GM21786 (cell line): Measurements from ENCODE around the gene CNOT3.
"Not testable (repeated sequence)": the region's sequence is repeated elsewhere in the genome, so short reads cannot be mapped to it uniquely, and the experiment has no call there.

Source experiments
- ATAC-seq: cut with Tn5 transposase; IDR thresholded peaks from one replicate; pipeline ENCODE4 v1.9.1; 2021; ENCODE audit not compliant: unreplicated experiment

The CNOT3 gene

GRCh38 chr19:54137699-54138488 lies at the start of gene CNOT3:
TSS of gene CNOT3 (plus strand) at chr19:54137762. CDS start at chr19:54142979, 5,217 bp downstream.
- ATAC-seq: no peak

GRCh38 chr19:54094426-54095000 lies 43.0 kb upstream of the CNOT3 start:
- no peak for ATAC-seq

GRCh38 chr19:54095136-54095858 lies 42.3 kb upstream of the CNOT3 start:
- ATAC-seq: no peak

- ATAC-seq: not testable (repeated sequence)
These were observed 41.5 kb upstream of the CNOT3 start for GRCh38 chr19:54095859-54096616.

DNA sequence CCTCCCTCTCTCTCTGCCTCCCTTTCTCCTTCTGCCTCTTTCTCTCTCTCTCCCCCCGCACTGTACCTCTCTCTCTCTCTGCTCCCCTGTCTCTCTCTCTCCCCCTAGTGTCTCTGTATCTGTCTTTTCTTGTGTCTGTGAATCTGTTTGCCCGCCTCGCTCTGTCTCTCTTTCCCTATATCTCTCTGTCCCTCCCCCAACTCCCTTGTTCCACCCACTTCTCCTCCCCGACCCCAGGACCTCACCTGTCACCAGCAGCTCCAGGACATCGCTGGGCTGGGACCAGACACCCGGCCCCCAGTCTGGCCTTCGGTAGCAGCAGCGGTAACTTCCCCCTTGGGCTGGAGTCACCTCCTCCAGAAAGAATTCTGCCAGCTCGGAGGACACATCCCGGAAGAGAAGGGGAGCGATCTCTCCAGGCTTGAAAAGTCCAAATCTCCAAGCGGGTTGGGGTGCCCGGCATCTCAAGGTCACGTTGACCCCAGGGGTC lies 40.9 kb upstream of the CNOT3 start:
- ATAC-seq: no peak

GRCh38 chr19:54099190-54099902 lies 38.2 kb upstream of the CNOT3 start:
- ATAC-seq: no peak

- ATAC-seq: not testable (repeated sequence)
These were observed 37.7 kb upstream of the CNOT3 start for GRCh38 chr19:54099903-54100255.

DNA sequence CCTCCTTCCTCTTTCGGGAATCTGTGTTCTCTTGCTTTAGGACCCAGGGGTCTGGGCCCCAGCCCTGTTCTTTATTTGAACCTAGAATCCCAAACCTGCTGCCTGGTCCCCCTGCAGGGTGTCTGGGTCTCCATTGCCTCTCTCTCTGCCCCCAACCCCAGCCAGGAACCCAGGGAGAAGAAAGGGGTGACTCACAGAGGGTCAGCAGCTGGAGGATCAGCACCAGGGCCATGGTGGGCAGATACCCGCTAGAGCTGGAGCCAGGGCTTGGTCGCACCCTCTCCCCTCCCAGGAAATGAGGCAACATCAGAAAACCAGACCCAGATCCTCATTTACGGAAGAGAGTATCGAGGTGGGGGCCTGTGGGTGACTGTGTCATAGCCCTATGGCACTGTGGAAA lies 37.0 kb upstream of the CNOT3 start, which contains the start of gene OSCAR:
Gene OSCAR, minus strand, starts transcription at position 243 of the 400 bp plus-strand sequence. Its CDS starts 11 bp downstream, at position 232.
- ATAC-seq: no peak

- ATAC-seq: peak; percentile 91
These were observed 35.0 kb upstream of the CNOT3 start, which contains the start of gene NDUFA3 for GRCh38 chr19:54102421-54103169. TSS of gene NDUFA3 (plus strand) at chr19:54102855. CDS start at chr19:54102879, 24 bp downstream.

DNA sequence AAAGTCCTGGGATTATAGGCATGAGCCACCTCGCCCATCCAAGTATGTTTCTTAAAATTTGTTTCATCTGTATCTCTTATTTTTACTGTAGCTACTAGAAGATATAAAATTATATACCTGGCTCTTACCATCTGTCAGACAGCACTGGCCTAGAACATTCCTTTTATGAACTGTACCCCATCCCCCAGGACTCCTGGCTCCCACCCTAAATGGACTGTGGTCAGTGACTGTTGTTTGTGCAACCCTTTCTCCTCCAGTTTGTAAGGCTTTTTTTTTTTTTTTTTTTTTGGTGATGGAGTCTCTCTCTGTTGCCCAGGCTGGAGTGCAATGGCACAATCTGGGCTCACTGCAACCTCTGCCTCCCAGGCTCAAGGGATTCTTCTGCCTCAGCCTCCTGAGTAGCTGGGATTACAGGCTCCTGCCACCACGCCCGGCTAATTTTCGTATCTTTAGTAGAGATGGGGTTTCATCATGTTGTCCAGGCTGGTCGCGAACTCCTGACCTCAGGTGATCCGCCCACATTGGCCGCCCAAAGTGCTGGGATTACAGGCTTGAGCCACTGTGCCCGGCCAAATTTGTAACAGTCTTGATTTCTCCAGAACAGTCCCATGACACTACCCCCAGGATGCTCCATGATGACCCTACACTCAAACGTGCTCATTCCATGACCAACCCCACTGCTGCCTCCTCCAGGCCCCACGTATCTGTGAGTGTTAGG lies 32.4 kb upstream of the CNOT3 start:
- no peak for ATAC-seq

- no peak for ATAC-seq
These were observed 31.8 kb upstream of the CNOT3 start for GRCh38 chr19:54105796-54106195.

DNA sequence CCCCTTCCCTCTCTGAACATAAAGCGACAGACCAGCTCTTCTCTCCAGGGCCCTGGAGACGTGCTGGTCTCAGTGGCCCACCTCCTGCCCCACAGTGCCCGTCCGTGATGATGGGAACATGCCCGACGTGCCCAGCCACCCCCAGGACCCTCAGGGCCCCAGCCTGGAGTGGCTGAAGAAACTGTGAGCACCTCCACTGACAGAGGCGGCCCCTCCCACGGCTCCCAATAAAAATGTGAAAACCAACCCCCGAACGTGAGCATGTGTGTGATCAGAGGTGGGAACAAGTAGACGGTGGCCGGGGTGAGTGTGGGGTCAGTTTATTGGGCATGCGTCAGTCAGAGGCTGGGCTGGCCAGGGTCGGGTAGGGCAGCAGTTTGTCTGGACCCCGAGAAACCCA lies 30.8 kb upstream of the CNOT3 start:
- ATAC-seq: no peak

DNA sequence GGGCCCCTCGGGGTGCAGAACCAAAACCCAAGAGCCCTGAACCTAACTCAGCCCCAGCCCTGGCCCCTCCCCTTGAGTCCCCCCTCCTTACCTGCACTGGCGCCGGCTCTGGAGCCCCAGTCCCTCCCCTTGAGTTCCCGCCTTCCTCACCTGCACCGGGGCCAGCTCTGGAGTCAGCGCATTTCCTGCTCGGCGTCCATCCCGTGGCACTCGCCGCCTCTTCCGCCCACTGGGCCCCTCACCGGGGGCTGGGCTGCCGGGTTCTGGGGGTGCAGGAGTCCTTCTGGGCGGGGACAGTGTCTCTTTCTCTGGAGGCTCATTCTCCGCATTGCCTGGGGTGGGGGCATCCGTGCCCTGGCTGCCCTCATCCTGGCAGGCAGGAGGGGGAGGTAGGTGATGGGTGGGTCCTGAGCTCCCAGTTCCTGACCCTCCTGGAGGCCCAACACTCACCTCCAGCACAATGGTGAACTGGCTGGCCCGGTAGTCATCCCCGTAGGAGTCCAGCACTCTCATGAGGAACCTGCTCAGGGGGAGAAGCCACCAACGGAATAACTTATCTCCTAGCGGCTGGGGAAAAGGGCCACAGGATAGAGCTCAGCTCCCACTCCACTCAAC lies 29.6 kb upstream of the CNOT3 start:
- no peak for ATAC-seq

GRCh38 chr19:54108496-54108895 lies 29.1 kb upstream of the CNOT3 start:
- ATAC-seq: no peak

DNA sequence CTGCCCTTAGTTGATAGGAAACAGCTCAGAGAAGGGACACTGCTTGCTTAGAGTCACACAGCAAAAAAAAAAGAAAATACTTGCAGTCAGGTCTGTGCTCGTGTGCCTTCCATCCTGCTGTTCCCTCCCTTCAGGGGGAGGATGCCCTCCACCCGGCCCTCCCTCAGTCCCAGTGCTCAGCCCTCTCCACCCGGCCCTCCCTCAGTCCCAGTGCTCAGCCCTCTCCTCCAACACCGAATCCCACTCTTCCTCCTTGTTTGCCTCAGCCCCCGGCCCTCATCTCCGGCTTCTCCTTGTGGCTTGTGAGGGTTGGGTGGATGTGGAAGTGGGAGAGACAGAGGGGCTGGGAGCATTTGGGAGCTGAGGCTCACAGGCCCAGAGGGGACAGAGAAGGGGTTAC lies 27.9 kb upstream of the CNOT3 start:
- ATAC-seq: no peak

DNA sequence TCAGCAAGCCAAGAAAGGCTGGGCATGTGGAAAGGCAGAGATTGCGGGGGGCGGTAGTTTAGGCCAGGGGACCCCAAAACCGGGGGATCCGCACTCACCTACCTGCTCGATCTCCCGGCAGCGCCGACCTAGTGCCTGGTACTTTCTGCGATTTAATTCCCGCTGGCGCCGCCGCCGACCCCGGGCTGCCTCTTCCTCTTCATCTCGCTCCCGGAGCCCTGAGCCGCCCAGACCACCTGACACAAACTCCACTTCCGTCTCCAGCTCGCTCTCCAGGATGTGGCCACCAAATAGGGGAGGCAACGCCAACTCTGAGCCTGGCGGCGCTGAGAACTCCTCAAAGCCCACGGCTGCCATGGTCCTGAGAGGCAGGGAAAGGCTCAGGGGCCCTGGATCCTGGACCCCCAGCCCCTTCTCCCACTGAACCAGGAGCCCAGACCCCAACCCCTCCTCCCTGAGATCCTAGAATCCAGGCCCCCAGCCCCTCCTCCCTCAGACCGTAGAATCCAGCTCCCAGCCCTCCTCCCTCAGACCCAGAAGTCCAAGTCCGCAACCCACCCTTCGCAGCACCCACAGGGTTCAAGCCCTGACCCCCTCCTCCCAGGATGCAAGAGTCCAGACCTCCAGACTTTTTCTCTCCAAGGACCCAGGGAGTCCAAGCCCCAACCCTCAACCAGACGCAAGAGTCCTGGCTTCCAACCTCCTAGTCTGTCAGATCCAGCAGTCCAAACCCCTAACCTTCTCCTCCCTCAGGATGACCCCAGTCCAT lies 23.0 kb upstream of the CNOT3 start:
- ATAC-seq: no peak

- peak; percentile 76 for ATAC-seq
These were observed 22.2 kb upstream of the CNOT3 start, which contains the start of the genes PRPF31 and TFPT for GRCh38 chr19:54115109-54116063. TSS of gene PRPF31 (plus strand) at chr19:54115754. CDS start at chr19:54118279, 2,525 bp downstream. TSS of gene TFPT (minus strand) at chr19:54115657. CDS start at chr19:54115269, 388 bp downstream.
